Kidney capillary endothelial cell (primary cell): Measurements from ENCODE around the gene MCOLN1.

Experiments used
- DNase-seq: peaks from one replicate; pipeline ENCODE4 v3.0.0-alpha.2; 2018; ENCODE audit warnings: low spot score

Gene MCOLN1

DNA sequence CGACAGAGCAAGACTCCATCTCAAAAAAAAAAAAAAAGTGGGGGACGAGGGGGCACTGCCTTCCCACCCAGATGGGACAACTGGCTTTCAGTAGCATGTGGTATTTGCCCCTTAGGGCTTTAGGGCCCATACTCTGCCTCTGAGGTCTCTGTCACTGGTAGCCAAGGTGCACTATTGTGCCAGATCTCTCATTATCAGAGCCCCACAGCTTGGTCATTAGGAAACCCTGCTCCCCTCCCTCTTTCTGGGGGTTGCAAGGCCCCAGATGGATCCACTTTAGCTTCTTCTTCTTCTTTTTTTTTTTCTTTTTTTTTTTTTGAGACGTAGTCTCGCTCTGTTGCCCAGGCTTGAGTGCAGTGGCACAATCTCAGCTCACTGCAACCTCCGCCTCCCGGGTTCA, 17.7 kb upstream of the MCOLN1 start:
- DNase-seq = no peak

DNA sequence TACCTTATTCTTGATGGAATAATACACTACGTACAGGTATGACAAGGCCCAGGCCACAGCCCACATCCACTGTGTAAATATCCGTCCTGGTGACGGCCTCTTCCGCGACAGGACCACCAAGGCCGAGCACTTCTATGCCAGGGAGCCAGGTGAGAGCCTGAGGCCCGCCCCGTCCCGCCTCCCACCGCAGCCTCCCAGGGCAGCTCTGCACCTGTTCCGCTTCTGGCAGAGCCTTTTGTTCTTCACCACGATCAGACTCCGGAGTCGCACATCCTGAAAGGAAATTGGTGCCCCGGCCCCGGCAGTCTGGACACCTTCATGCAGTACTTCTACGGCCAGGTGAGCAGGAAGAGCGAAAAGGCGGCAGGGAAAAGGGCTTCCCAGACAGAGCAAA, 17.1 kb upstream of the MCOLN1 start:
- DNase-seq = no peak

DNA sequence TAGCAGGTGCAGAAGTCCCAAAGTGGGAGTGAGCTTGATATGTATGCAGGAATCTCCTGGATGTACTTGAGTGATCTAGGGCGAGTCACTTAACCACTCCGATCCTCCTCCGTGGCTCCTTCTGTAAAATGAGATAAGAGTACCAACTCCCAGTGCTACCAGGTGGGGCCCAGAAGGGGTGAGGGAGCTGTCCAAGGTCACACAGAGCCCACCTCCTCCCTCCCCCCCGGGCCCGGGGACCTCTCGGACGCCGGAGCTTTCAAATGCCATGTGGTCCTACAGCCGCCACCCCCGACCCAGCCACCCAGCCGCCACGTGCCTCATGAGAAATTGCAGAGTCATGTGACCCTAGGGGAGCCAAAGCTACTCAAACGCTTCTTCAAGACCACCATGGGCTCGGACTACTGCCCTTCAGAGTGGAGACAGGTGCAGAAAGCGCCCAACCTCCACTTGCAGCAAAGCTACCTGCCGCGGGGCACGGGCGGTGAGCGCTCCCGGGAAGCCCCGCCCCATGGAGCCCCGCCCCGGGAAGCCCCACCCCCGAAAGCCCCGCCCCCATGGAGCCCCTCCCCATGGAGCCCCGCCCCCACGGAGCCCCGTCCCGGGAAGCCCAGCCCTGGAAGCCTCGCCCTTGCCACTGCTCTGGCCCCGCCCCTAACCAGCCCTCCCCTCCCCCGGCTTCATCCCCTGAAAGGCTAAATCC, 16.6 kb upstream of the MCOLN1 start:
- no peak for DNase-seq

DNA sequence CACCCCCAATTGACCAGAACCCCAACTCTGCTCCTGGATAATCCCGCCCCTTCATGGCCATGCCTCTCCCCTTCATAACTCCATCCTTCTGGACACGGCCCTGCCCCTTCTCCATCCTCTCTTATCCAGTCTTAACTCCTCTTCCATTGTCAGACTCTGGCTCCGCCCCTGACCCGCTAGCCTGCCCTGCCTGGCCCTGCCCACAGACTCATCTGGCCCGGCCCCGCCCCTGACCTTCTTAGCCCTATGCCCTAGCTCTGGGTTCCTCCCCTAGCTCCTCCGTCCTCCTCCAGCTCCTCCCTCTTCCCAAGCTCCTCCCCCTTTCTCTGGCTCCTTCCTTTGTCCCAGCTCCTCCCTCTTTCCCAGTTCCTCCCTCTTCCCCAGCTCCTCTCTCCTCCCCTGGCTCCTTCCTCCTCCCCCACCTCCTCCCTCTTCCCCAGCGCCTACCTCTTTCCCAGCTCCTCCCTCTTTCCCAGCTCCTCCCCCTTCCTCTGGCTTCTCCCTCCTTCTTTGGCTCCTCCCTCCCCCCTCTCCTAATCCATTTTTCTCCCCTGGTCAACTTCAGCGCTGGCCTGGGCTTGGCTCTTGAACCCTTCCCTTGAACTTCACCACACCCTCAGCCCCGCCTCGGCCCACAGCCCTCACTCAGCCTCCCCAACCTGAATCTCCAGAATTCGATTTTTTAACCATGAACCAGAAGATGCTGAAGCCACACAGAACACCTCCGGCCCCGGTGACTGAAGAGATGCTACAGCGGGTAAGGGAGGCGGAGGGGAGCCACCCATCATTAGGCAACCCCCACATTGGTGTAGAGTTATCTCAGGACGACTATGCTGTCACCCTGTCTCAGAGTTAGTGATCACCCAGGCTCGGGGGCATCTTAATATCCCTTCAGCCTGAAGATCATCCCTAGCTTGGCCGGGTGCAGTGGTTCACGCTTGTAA, 15.8 kb upstream of the MCOLN1 start:
- peak; percentile 61 for DNase-seq

DNA sequence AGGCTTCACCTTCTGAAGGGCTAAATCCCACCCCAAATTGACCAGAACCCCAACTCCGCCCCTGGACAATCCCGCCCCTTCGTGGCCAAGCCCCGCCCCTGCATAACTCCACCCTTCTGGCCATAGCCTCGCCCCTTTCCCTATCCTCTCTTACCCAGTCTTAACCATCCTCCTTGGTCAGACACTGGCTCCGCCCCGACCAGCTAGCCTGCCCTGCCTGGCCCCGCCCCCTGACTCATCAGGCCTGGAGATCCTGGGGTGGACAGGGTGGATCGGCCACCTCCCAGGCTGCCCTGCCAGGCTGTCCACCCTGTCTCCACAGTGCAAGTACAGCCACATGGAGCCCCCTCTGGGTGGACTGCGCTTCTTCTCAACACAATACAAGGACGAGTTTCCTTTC, 14.5 kb upstream of the MCOLN1 start:
- DNase-seq = peak; percentile 87

DNA sequence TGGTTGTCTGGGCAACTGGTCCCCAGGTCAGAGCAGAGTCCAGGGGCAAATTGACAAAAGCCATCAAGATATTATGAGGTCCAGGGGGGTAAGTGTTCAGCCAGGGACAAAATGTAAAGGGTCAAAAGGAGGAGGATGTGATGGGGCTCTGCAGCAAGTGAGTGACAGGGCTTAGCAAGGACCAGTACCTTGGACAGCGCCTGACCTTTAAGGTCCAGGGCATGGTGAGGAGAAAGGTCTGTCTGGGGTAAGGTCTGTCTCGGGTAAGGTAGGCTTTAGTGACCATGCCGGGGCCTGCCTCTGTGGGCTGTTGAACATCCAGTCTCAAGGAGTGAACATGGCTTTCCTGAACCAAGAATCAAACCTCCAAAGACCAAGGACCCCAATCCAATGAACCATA, 12.8 kb upstream of the MCOLN1 start:
- DNase-seq = no peak

DNA sequence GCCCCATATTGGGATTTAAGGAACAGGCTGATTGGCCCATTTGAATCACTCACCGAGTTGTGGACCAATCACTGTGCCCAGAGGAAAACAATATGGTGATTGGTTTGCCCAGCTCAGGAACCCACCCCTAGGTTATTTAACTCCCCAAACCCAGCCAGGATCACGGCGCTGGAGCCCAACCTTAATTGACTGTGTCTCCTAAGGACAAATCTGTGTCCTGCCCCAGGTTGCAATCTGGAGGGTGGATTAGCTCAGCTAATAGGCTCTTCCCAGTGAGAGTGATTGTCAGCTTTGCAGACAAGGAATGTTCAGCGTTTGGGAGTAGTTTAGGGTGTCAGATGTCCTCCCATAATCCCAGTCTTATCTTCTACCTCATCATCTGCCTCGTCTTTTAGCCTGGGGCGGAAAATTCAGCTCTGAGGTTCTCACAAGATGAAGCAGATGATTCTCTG, 10.0 kb upstream of the MCOLN1 start:
- DNase-seq = no peak

DNA sequence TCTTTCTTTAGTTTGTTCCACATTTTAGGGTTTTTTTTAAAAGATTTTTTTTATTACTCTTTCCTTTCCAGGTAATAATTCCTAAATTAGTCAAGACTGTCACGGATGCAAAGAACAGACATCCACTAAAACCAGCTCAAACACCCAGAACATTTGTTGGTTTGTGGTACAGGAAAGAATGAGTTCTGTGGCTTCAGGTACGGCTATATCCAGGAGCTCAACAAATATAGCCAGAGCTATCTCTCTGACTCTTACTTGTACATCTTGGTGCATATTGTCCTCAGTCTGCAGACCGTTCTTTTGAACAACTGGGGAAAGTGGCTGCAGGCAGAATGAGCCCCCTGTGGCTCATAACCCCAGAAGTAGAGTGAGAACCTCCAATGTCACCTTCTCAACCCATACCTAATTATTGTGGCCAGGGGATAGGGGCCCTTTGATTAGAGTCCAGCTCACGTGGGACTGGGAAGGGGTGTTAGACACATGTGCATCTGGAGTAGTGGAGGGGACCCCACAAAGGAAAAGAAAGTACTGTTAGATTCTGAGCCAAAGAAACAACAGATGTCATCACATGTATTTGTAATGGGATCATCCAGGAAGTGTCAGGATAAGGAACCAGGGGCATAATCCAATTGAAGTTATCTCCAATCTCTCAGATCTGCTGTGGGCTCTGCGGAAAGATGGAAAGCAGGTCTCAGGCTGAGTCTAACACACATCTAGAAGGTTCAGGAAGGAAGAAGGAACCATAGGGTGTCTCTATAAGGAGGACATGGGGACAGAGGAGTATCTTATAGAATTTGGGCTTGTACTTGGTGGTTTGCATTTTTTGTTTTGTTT, 8.4 kb upstream of the MCOLN1 start:
- no peak for DNase-seq

DNA sequence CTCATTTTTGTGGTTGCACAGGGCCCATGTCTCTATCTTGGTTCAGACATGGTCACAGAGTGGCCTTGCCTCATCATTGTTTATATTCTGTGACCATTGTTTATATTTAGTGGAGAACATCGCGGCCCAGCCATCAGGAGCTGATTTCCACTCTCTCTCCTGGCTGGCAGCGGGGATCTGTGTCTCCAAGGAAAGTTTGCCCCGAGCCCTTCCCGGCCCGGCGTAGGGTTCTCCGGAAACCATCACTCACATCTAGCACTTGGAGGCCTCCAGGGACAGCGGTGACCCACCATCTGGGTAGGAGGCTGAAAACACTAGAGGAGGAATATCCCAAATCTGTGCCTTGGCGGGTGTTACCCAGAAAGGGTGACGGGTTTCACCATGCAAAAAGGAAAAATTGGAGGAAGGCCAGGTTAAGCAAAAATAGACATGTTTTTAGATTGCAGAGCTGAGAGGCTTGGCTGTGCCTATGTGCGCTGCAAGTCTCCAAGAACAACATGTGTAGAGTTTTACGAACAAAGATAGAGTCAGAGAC, 7.2 kb upstream of the MCOLN1 start:
- no peak for DNase-seq

DNA sequence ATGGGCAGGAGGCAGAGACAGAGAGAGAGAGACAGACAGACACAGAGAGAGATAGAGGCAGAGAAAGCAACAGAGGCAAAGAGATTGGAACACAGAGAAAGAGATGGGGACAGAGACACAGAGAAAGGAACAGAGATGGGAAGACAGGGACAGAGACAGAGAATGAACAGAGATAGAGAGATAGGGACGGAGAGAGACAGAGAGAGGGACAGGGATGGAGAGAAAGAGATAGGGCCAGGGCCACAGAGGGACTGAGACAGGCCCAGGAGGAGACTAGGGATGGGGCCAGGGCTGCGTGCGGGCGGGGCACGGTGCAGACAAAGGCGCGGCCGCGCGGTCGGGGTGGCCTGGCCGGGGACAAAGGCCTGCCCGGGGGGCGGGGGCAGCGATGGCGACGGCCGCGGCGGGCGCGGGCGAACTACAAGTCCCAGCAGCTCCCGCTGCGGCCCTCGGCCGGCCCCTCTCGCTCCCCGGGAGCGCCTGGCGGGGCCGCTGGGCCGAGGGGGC, 6.7 kb upstream of the MCOLN1 start, which contains the start of gene ZNF358:
Gene ZNF358 (plus strand): TSS at position 459 of the 507 bp plus-strand sequence. CDS start 3,140 bp downstream, outside the sequence.
- no peak for DNase-seq

DNA sequence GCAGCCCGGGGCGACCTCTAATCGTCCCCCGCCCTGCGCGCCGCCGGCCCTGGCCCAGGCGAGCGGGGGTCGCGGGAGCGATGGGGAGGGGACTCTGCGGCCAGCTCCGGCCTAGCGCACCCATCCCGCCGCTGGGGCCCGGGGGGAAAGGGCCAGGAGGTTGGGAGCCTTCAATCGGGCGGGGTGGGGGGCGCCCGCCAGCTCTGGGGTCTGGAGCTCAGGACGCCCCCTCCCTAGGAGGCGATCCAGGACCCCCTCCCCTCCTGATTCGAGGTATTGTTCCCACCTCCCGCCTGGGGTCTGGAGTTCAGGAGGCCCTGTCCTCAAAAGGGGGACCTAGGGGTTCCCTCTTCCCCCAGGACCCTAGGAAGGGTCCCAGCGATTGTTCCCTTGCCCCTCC, 6.1 kb upstream of the MCOLN1 start:
- no peak for DNase-seq

DNA sequence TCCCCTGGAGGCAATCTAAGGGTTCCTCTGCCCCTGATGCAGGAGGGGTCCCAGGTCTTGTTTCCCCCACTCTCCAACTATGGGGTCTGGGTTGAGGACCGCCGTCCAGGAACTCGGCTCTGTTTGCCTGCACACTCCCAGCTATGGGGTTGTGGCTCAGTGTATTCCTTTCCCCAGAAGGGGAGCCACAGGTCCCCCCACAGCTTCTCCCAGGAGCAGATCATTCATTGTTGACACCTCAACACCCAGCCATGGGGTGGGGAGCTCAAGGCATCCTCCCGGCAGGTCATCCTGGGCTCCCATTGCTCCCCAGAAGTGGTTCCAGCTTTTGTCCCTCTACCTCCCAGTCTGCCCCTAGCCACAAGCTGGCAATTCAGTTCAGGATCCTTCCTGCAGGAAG, 5.5 kb upstream of the MCOLN1 start:
- DNase-seq = no peak

DNA sequence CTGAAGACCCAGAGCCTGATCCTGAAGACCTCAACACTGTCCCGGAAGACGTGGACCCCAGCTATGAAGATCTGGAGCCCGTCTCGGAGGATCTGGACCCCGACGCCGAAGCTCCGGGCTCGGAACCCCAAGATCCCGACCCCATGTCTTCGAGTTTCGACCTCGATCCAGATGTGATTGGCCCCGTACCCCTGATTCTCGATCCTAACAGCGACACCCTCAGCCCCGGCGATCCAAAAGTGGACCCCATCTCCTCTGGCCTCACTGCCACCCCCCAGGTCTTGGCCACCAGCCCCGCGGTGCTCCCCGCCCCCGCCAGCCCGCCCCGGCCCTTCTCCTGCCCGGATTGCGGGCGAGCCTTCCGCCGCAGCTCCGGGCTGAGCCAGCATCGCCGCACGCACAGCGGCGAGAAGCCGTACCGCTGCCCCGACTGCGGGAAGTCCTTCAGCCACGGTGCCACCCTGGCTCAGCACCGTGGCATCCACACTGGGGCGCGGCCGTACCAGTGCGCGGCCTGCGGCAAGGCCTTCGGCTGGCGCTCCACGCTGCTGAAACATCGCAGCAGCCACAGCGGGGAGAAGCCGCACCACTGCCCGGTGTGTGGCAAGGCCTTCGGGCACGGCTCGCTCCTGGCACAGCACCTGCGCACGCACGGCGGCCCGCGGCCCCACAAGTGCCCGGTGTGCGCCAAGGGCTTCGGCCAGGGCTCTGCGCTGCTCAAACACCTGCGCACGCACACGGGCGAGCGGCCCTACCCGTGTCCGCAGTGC, 2.9 kb upstream of the MCOLN1 start:
- DNase-seq = no peak

DNA sequence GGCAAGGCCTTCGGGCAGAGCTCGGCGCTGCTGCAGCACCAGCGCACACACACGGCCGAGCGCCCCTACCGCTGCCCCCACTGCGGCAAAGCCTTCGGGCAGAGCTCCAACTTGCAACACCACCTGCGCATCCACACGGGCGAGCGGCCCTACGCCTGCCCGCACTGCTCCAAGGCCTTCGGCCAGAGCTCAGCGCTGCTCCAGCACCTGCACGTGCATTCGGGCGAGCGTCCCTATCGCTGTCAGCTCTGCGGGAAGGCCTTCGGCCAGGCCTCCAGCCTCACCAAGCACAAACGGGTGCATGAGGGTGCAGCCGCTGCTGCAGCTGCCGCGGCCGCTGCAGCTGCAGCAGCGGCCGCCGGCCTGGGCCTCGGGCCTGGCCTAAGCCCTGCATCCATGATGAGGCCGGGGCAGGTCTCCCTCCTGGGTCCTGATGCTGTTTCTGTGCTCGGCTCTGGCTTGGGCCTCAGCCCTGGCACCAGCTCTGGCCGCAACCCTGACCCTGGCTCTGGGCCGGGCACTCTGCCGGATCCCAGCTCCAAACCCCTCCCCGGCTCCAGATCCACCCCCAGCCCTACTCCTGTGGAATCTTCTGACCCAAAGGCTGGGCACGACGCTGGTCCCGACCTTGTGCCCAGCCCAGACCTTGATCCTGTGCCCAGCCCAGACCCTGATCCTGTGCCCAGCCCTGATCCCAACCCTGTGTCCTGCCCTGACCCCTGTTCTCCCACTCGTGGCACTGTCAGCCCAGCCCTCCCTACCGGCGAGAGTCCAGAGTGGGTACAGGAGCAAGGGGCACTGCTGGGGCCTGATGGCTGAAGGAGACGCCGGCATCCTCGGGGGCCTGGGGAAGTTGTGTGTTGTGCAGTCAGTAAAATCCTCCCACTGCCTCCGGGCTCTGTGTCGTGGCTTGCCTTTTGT, 2.0 kb upstream of the MCOLN1 start:
- DNase-seq = no peak

DNA sequence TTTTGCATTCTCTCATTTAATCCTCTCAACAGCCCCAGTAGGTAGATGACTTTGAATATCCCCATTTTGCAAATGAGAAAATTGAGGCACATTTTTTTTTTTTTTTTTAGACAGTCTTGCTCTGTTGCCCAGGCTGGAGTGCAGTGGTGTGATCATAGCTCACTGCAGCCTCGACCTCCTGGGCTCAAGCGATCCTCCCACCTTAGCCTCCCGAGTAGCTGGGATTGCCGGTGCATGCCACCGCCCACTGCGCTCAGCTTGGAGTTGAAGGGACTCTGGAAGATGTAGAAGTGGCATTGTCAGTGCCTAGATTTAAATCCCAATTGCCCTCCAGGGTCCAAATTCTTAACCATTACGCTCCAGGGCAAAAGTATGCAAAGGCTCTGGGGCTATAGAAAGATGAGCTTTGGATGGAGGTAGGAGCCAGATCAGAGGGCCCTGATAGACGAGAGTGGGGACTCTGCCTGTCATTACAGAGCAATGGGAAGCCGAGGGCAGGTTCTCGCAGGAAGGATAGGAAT, 813 bp upstream of the MCOLN1 start:
- DNase-seq = no peak

DNA sequence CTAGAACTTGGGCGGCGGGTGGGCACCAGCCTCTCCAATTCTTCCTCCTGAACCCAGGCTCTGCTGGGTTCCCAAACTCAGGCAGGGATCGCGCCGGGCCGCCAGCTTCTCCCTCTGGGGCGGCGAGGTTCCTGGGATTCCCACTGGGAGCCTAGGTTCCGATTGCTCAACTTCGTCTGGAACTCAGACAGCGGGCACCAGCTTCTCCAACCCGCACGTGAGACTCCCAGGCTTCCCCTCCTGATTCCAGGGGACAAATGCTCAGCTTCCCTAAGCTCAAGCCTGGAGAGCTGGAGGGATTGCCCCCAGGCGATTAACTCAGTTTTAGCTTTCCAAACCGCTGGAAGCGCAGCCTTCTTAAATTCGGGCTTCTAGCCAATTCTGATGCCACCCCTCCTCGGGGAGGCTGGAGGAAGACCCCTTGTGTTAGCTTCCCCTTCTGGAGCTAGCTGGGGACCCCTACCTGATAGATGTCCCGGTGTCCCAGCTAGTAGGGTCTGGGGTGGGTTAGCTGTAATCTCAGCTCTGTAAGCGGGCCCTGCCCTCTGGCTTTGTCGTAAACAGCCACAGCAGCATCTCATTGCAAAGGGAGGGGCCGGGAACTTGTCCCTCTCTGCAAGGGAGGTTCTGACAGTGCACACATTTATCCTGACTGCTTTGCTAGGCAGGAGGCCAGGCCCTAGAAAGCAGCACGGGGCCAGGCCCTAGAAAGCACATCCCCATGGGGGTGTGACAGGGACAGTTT, 671 bp downstream of the MCOLN1 start:
- no peak for DNase-seq

DNA sequence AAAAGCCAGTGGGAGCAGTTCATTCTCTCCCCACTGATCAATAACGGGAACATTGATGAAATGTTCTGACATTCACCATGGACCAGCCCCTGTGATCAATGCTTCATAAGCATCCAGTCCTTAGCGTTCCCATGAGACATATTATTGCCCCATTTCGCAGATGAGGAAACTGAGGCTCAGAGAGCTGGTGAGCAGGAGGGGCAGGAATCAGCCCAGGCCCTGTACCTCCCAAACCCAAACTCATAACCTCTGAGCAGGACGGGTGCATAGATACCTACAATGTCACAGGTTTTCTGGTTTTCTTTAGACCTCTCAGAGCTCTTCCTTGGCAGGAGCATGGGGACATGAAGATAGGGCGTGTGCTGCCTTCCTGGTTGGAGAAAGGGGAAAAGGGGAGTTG, 2.1 kb downstream of the MCOLN1 start:
- DNase-seq = no peak

DNA sequence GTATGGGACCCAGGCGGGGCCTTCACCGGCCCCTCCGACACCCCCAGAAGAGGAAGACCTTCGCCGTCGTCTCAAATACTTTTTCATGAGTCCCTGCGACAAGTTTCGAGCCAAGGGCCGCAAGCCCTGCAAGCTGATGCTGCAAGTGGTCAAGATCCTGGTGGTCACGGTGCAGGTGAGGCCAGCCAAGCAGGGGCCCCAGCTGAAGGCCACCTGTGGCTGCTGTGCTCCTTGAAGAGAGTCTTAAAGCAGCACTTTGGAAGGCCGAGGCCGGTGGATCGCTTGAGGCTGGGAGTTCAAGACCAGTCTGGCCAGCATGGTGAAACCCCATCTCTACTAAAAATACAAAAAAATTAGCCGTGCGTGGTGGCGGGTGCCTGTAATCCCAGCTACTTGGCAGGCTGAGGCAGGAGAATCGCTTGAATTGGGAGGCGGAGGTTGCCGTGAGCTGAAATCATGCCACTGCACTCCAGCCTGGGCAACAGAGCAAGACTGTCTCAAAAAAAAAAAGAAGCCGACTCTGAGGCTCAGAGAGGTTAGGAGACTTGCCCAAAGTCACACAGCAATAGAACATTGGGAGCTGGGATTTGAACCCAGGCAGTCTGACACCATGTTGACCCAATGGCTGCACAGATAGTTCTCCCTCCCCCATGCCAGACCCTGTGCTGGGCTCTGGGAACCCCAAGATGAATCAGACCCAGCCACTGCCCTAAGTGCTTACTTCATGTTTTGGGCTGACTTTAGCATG, 2.7 kb downstream of the MCOLN1 start:
- no peak for DNase-seq
